Measurements from ENCODE around the gene FEV.

GRCh38 chr2:218964041-218964771 lies 20.8 kb downstream of the FEV start:
- TF ChIP-seq CTCF (IDR thresholded peaks at IDR 0.05; ENCODE audit: poor library complexity, severe bottlenecking) (no peak), POLR2AphosphoS5 (IDR thresholded peaks at IDR 0.05) (no peak), TAF1 (IDR thresholded peaks at IDR 0.05; ENCODE audit: low read depth) (no peak), EZH2 (IDR thresholded peaks at IDR 0.05; ENCODE audit: borderline replicate concordance, insufficient read depth, low read length, poor library complexity, severe bottlenecking) (no peak), EP300 (conservative IDR thresholded peaks at IDR 0.05; ENCODE audit: poor library complexity, severe bottlenecking) (no peak), MXI1 (conservative IDR thresholded peaks at IDR 0.05; ENCODE audit: poor library complexity, severe bottlenecking) (no peak), SMC3 (conservative IDR thresholded peaks at IDR 0.05; ENCODE audit: poor library complexity) (no peak)
